Superior temporal gyrus (tissue), 1 donor: ENCODE measurements around the gene ACKR3.

Experiments
- DNase-seq: peaks from one replicate; pipeline ENCODE4 v3.0.0-alpha.2; 2016; ENCODE audit errors: extremely low spot score

Gene ACKR3

DNA sequence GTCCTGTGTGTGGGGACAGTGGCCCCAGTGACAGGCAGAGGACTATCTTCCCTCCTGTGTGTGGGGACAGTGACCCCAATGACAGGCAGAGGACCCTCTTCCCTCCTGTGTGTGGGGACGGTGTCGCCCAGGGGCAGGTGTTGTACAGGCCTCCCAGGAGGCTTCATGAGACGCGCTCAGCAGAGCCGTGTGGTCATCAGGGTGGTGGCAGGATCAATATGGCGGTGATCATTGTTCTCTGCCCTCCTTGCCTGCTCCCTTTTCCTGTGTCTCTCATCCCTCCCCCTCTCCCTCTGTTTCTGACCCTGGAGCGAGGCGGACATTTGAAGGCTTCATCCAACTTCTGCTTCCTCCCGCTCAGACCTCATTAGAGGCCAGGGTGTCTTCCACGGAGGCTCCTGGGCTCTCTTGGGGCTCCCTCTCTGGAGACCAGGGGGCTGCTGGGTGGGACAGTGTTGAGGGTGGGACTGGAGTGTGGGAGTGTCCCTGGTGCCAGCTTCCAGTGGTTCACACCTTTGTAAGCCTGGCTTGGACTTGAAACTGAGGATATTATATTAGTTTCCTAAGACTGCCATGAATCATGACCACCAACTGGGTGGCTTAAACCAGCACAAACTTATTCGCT, 59.5 kb downstream of the ACKR3 start:
- DNase-seq: no peak

DNA sequence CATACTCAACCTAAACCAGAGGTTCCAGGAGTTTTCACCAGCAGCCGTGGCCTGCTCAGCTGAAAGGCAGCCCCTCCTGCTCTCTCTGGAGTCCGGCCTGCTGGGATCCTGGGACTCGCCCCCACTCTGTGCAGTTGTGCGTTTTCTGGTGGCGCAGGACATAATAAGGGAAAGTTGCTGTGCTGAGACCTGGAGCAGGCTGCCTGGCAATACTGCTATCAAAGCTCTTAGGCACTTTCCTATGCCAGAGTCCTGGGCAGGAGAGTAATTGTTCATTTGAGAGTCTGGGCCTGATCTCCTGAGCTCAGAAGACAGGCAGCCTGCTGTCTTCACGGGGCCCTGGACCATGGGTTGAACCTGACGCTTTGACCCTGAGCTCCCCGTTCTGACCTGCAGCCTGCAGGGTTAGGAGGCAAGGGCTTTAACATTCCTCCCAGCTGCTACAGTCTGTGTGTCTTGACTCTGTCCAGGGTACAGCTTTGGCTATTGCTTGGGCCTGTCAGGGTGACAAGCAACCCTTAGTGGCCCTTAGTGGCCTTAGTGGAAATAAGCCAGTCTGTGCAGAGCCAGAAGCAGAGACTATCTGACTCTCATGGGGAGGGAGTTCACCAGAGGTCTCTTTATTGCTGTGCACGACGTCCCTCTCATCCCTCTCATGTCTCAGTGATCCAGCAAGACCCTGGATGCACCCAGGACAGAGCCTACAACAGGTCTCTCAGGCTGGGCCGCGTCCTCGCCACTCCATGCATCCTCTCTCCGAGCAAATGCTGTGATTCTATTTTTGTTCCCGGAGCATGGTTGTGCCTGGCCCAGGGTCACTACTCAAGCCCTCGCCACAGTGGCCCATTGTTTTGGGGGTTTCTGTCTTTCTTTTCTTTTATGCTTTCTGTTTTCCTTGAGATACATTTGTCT, 60.6 kb downstream of the ACKR3 start:
- peak; percentile 9 for DNase-seq

DNA sequence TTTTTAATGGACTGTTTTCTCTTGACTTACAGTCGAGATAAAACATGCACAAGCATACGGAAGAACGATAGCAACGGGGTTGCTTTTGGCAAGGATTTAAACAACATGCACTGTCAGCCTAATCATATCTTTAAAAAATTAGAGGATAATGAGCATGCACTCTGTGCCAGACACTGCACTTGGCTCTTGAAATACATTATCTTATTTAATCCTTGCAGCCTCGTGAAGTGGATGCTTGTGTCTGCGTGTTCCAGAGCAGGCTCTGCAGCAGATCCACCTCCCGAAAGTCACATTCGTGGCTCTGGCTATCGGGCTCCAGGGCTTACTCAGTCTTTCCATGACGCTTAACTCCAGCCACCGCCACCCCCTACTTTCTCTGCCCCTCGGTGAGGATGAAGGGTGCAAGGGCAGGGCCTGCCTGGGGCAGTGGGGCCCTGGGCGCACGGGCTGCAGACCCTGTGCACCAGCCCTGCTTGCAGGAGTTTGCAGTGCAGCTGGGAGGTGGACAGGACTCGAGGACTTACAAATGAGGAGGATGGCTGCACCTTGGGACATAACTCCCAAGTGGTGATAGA, 61.7 kb downstream of the ACKR3 start:
- no peak for DNase-seq

DNA sequence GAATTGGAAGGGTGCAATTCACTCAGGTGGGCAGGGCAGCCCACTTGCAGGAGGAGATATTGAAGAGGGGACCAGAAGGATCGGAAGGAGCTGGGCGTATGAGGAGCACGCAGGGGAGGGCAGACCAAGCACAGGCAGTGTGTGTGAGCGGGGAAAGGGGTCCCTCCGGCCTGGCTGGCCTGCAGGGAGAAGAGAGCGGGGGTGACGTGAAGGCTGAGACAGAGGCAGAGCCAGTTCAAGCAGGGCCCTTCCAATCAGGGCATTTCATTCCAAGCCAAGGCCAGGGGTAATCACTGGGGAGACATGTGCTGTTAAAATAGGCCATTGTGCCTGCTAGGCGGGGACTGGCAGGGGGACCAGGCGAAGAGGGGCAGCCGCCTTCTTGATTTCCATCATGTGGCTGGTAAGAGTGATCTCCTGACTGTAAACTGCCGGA, 62.2 kb downstream of the ACKR3 start:
- DNase-seq: no peak
